ENCODE data around the gene FAM186B.

The FAM186B gene

GRCh38 chr12:49623142-49623904, 17.9 kb upstream of the FAM186B start, which contains the start of gene PRPF40B:
TSS of gene PRPF40B (plus strand) at chr12:49623561. CDS start at chr12:49623591, 30 bp downstream.
- no peaks in the 10 kb centered on the region for H3K9me3 ChIP-seq (ENCODE audit: insufficient read depth, low read length)
- no peaks in the 10 kb centered on the region for H3K79me2 ChIP-seq (ENCODE audit: low read length)
- H3K4me2 ChIP-seq (ENCODE audit: low read length): peak within 1 kb of the TSS; percentile 85
- H3K4me3 ChIP-seq (ENCODE audit: low read length): peak within 1 kb of the TSS; percentile 83
- peaks cover 16% of the 10 kb centered on the region for H3K27me3 ChIP-seq (ENCODE audit: low read depth, low read length)
- peak within 1 kb of the TSS; percentile 44 for H3K27ac ChIP-seq (ENCODE audit: low read length)
- TF ChIP-seq EZH2phosphoT487 (IDR thresholded peaks at IDR 0.05; ENCODE audit: low read depth) (no peak), CTCF (IDR thresholded peaks at IDR 0.05; ENCODE audit: low read depth, low read length) (peak; percentile 51)
- H2AFZ ChIP-seq (ENCODE audit: low read depth, low read length): peak within 1 kb of the TSS; percentile 53
- H3K9ac ChIP-seq (ENCODE audit: low read length): peak within 1 kb of the TSS; percentile 73
- H4K20me1 ChIP-seq (ENCODE audit: insufficient read depth, low read length): no peaks in the 10 kb centered on the region
- peaks cover 22% of the 10 kb centered on the region for H3K4me1 ChIP-seq (ENCODE audit: low read length)
- H3K36me3 ChIP-seq (replicated peaks; ENCODE audit: low read depth, low read length): no peaks in the 10 kb centered on the region

DNA sequence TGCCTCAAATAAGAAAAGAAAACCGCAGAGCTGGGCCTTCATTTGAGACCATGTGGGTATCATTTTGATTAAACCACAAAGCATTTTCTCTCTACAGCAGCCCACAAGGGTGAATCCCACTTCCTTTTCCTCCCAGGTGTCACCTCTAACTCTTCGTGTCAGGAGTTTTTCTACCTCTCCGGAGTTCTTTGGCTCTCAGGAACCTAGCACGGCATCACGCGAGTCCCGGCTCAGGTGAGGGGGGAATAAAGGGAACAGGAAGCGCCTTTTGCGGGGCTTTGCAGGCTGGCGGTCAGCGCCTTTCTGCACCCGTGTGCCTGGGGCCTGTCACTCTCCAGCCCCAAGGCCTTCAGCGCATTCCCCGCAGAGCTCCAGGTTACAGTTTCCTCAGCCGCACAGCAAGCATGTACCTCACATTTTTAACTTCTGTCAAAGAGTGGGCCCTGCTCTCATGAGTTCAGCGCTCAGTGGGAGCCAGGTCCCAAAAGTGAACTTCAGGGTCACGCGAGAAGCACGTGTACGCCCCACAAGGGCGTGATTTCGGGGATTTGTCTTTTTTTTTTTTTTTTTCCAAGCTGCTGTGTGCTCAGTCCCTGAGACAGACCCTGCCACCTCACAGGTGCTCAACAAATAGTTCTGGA, 17.2 kb upstream of the FAM186B start:
- Histone ChIP-seq H3K4me3 (ENCODE audit: low read length) (peak overlapping the region; percentile 83), H3K4me1 (ENCODE audit: low read length) (peaks cover 22% of the 10 kb centered on the region), H3K27me3 (ENCODE audit: low read depth, low read length) (peaks cover 19% of the 10 kb centered on the region), H3K27ac (ENCODE audit: low read length) (peak overlapping the region; percentile 44), H2AFZ (ENCODE audit: low read depth, low read length) (peak overlapping the region; percentile 53), H3K9me3 (ENCODE audit: insufficient read depth, low read length) (no peaks in the 10 kb centered on the region), H4K20me1 (ENCODE audit: insufficient read depth, low read length) (no peaks in the 10 kb centered on the region), H3K79me2 (ENCODE audit: low read length) (no peaks in the 10 kb centered on the region), H3K9ac (ENCODE audit: low read length) (peak overlapping the region; percentile 73), H3K36me3 (replicated peaks; ENCODE audit: low read depth, low read length) (no peaks in the 10 kb centered on the region), H3K4me2 (ENCODE audit: low read length) (peak overlapping the region; percentile 85)
- TF ChIP-seq EZH2phosphoT487 (IDR thresholded peaks at IDR 0.05; ENCODE audit: low read depth): no peak
- TF ChIP-seq CTCF (IDR thresholded peaks at IDR 0.05; ENCODE audit: low read depth, low read length): no peak

- no peak for TF ChIP-seq EZH2phosphoT487 (IDR thresholded peaks at IDR 0.05; ENCODE audit: low read depth)
- no peak for TF ChIP-seq CTCF (IDR thresholded peaks at IDR 0.05; ENCODE audit: low read depth, low read length)
- H3K9ac ChIP-seq (ENCODE audit: low read length): peak overlapping the region; percentile 73
- no peaks in the 10 kb centered on the region for H3K36me3 ChIP-seq (replicated peaks; ENCODE audit: low read depth, low read length)
- no peaks in the 10 kb centered on the region for H3K9me3 ChIP-seq (ENCODE audit: insufficient read depth, low read length)
- H3K4me1 ChIP-seq (ENCODE audit: low read length): peaks cover 22% of the 10 kb centered on the region
- H4K20me1 ChIP-seq (ENCODE audit: insufficient read depth, low read length): no peaks in the 10 kb centered on the region
- peaks cover 20% of the 10 kb centered on the region for H3K27me3 ChIP-seq (ENCODE audit: low read depth, low read length)
- peak overlapping the region; percentile 53 for H2AFZ ChIP-seq (ENCODE audit: low read depth, low read length)
- H3K4me2 ChIP-seq (ENCODE audit: low read length): peak overlapping the region; percentile 85
- H3K27ac ChIP-seq (ENCODE audit: low read length): peak overlapping the region; percentile 44
- H3K79me2 ChIP-seq (ENCODE audit: low read length): no peaks in the 10 kb centered on the region
- peak overlapping the region; percentile 83 for H3K4me3 ChIP-seq (ENCODE audit: low read length)
These were observed 16.4 kb upstream of the FAM186B start for GRCh38 chr12:49621651-49622500.
